SK-N-SH (cell line): ENCODE measurements around the gene TDG. TPM values are rescaled to one million over a fixed set of nuclear protein-coding genes. Genes with fewer than 3 reads are reported as not detected.
A peak's percentile ranks its signal among the peaks of the same experiment; 100 is the strongest.

Experiments
- CTCF ChIA-PET: fragments of 300-600, 350-600 bp; formaldehyde crosslinking; extraction: SDS; loops from one replicate; lab custom pipeline; 2021; lab: Yijun Ruan, JAX
- POLR2A ChIA-PET: fragments of 350-600 bp; sonication (Branson Sonifier 250); formaldehyde crosslinking; extraction: SDS; loops from one replicate; lab custom pipeline; 2020; ENCODE audit warnings: antibody characterized with exemption, inconsistent platforms; lab: Yijun Ruan, JAX
- DNase-seq: peaks from one replicate; pipeline ENCODE4 v3.0.0; 2012
- H2AFZ ChIP-seq: fragments of 200-600 bp; sonication (generic); 2 replicates; pipeline ENCODE4 v1.8.1; 2016; ENCODE audit warnings: antibody characterized with exemption, mild to moderate bottlenecking, low read depth
- H3F3A ChIP-seq: fragments of 200-600 bp; sonication (generic); replicated peaks from 2 replicates; pipeline ENCODE3; 2016; ENCODE audit warnings: antibody characterized with exemption, mild to moderate bottlenecking; ENCODE audit not compliant: insufficient read depth
- H3K27ac ChIP-seq, 2 experiments: fragments of 200-500 bp in 1 of 2; fragments of 200-600 bp in 1 of 2; sonication (Bioruptor generic) in 1 of 2; sonication (generic), shearing (Covaris generic) in 1 of 2; 2 replicates each; pipeline versions ENCODE4 v1.5.1 to v1.6.1; 2014 to 2016; ENCODE audit warnings: low read depth in 2 of 2, inconsistent platforms in 1 of 2, low read length in 1 of 2, mild to moderate bottlenecking in 1 of 2, mixed read lengths in 1 of 2
- H3K27me3 ChIP-seq: fragments of 200-600 bp; sonication (generic), shearing (Covaris generic); 2 replicates; pipeline ENCODE4 v1.6.1; 2016; ENCODE audit warnings: mixed run types; ENCODE audit not compliant: insufficient read depth
- H3K36me3 ChIP-seq, 2 experiments: fragments of 200-500 bp in 1 of 2; fragments of 200-600 bp in 1 of 2; sonication (Bioruptor generic) in 1 of 2; sonication (generic) in 1 of 2; replicated peaks in 1 of 2; 2 replicates each; pipeline versions ENCODE3 to v1.5.1; 2014 to 2016; ENCODE audit warnings: low read length in 1 of 2, mild to moderate bottlenecking in 1 of 2; ENCODE audit not compliant: insufficient read depth in 2 of 2, control insufficient read depth in 1 of 2
- H3K4me1 ChIP-seq, 2 experiments: fragments of 200-500 bp in 1 of 2; fragments of 200-600 bp in 1 of 2; sonication (Bioruptor generic) in 1 of 2; sonication (generic), shearing (Covaris generic) in 1 of 2; 2 replicates each; pipeline versions ENCODE4 v1.5.1 to v1.6.1; 2014 to 2016; ENCODE audit warnings: low read depth in 1 of 2, low read length in 1 of 2, mixed run types in 1 of 2; ENCODE audit not compliant: insufficient read depth in 2 of 2, control insufficient read depth in 1 of 2
- H3K4me2 ChIP-seq: fragments of 200-600 bp; sonication (generic), shearing (Covaris generic); 2 replicates; pipeline ENCODE4 v1.6.1; 2017; ENCODE audit warnings: mixed run types
- H3K4me3 ChIP-seq, 2 experiments: fragments of 200-500 bp in 1 of 2; fragments of 200-600 bp in 1 of 2; sonication (Bioruptor generic) in 1 of 2; sonication (generic), shearing (Covaris generic) in 1 of 2; 2 replicates each; pipeline versions ENCODE4 v1.5.1 to v1.8.1; 2014 to 2016; ENCODE audit warnings: low read depth in 2 of 2, inconsistent platforms in 1 of 2, low read length in 1 of 2, mild to moderate bottlenecking in 1 of 2, mixed read lengths in 1 of 2, moderate library complexity in 1 of 2
- H3K79me2 ChIP-seq: fragments of 200-600 bp; sonication (generic); 2 replicates; pipeline ENCODE4 v1.8.1; 2017; ENCODE audit warnings: mild to moderate bottlenecking; ENCODE audit not compliant: insufficient read depth
- H3K9ac ChIP-seq: fragments of 200-600 bp; sonication (generic); 2 replicates; pipeline ENCODE4 v1.6.1; 2017; ENCODE audit warnings: mixed run types
- H3K9me2 ChIP-seq: fragments of 200-600 bp; sonication (generic); 2 replicates; pipeline ENCODE4 v1.6.1; 2017; ENCODE audit warnings: mixed run types
- H3K9me3 ChIP-seq: fragments of 200-600 bp; sonication (generic); 2 replicates; pipeline ENCODE4 v1.6.1; 2017; ENCODE audit warnings: mixed run types, mild to moderate bottlenecking, moderate library complexity
- H4K20me1 ChIP-seq: fragments of 200-600 bp; sonication (generic); 2 replicates; pipeline ENCODE4 v1.6.1; 2017; ENCODE audit warnings: mild to moderate bottlenecking, mixed run types; ENCODE audit not compliant: insufficient read depth
- CHD2 ChIP-seq: fragments of 150-350 bp; IDR thresholded peaks from 2 replicates; pipeline ENCODE4 v1.6.1; 2018; ENCODE audit warnings: low read length; ENCODE audit not compliant: partially characterized antibody
- ELF1 ChIP-seq: IDR thresholded peaks from 2 replicates; pipeline ENCODE4 v1.4.0; 2012
- EZH2phosphoT487 ChIP-seq: fragments of 200-600 bp; sonication (generic); IDR thresholded peaks from 2 replicates; pipeline ENCODE4 v1.6.1; 2017; ENCODE audit warnings: low read depth, mixed run types, mild to moderate bottlenecking, antibody characterized with exemption, moderate library complexity, borderline replicate concordance
- FOSL2 ChIP-seq: IDR thresholded peaks from 2 replicates; pipeline ENCODE4 v1.4.0; 2012; ENCODE audit warnings: low read depth, mild to moderate bottlenecking, moderate library complexity, borderline replicate concordance
- FOXJ3 ChIP-seq: sonication (generic); formaldehyde crosslinking; IDR thresholded peaks from 2 replicates; pipeline ENCODE4 v1.5.1; 2020; ENCODE audit warnings: mild to moderate bottlenecking, missing genetic modification reagents
- FOXM1 ChIP-seq: IDR thresholded peaks from 2 replicates; pipeline ENCODE4 v1.4.0; 2012; ENCODE audit warnings: low read depth, mild to moderate bottlenecking
- GABPA ChIP-seq: IDR thresholded peaks from 2 replicates; pipeline ENCODE4 v1.4.0; 2012; ENCODE audit warnings: low read depth, mild to moderate bottlenecking
- JUND ChIP-seq: IDR thresholded peaks from 2 replicates; pipeline ENCODE4 v1.4.0; 2012
- MXI1 ChIP-seq: IDR thresholded peaks from 2 replicates; pipeline ENCODE4 v1.6.1; 2012; ENCODE audit warnings: mild to moderate bottlenecking, low read depth, low read length, improper control_type of control experiment
- NFIC ChIP-seq: IDR thresholded peaks from 2 replicates; pipeline ENCODE4 v1.4.0; 2012; ENCODE audit warnings: borderline replicate concordance
- POLR2AphosphoS5 ChIP-seq: IDR thresholded peaks from 2 replicates; pipeline ENCODE4 v1.6.1; 2012; ENCODE audit warnings: low read depth, low read length
- RAD21 ChIP-seq: IDR thresholded peaks from 2 replicates; pipeline ENCODE4 v1.6.1; 2012; ENCODE audit warnings: mild to moderate bottlenecking, low read length
- RXRA ChIP-seq: IDR thresholded peaks from 2 replicates; pipeline ENCODE4 v1.4.0; 2012; ENCODE audit warnings: low read depth, mild to moderate bottlenecking, borderline replicate concordance
- SMC3 ChIP-seq: IDR thresholded peaks from 2 replicates; pipeline ENCODE4 v1.6.1; 2012; ENCODE audit warnings: low read depth, low read length, improper control_type of control experiment
- TAF1 ChIP-seq: IDR thresholded peaks from 2 replicates; pipeline ENCODE4 v1.6.1; 2012; ENCODE audit warnings: low read depth, mild to moderate bottlenecking, low read length, moderate library complexity, borderline replicate concordance
- TEAD4 ChIP-seq: IDR thresholded peaks from 2 replicates; pipeline ENCODE4 v1.4.0; 2012; ENCODE audit warnings: mild to moderate bottlenecking, borderline replicate concordance; ENCODE audit not compliant: insufficient read depth
- YY1 ChIP-seq: IDR thresholded peaks from 2 replicates; pipeline ENCODE4 v1.4.0; 2012; ENCODE audit warnings: low read depth, mild to moderate bottlenecking
- WGBS: methylation state at CpG from one replicate; pipeline ENCODE4 v1.1.6; 2017; ENCODE audit warnings: low lambda C conversion rate; 5-methylcytosine and 5-hydroxymethylcytosine counted together
- polyA plus RNA-seq, 3 experiments: library from polyadenylated mRNA; depleted of rRNA; stranded (reverse); fragments of >200 nt; gene quantifications; 2 replicates each; pipeline ENCODE4 v1.2.3, GENCODE V29; 2012
- TF ChIP-seq, protein P1 (sequence below): fragments of 200-600 bp; sonication (generic); IDR thresholded peaks from 2 replicates; pipeline ENCODE4 v1.6.1; 2017; ENCODE audit warnings: antibody characterized with exemption, mild to moderate bottlenecking, moderate library complexity
- TF ChIP-seq, protein P2 (sequence below): IDR thresholded peaks from 2 replicates; pipeline ENCODE4 v1.4.0; 2012; ENCODE audit warnings: low read depth, borderline replicate concordance
- TF ChIP-seq, protein P3 (sequence below): IDR thresholded peaks from 2 replicates; pipeline ENCODE4 v1.6.1; 2012; ENCODE audit warnings: mild to moderate bottlenecking, low read depth, low read length, moderate library complexity
- TF ChIP-seq, protein P4 (sequence below): fragments of 150-350 bp; IDR thresholded peaks from 2 replicates; pipeline ENCODE4 v1.6.1; 2017; ENCODE audit warnings: antibody characterized with exemption, low read length, low read depth, borderline replicate concordance
- TF ChIP-seq, protein P5 (sequence below): IDR thresholded peaks from 2 replicates; pipeline ENCODE4 v1.4.0; 2012; ENCODE audit warnings: low read depth
- TF ChIP-seq, protein P6 (sequence below): IDR thresholded peaks from 2 replicates; pipeline ENCODE4; 2012
- TF ChIP-seq, protein P7 (sequence below): IDR thresholded peaks from 2 replicates; pipeline ENCODE4 v1.4.0; 2012; ENCODE audit warnings: low read depth, borderline replicate concordance

The TDG gene
- polyA plus RNA-seq, 1 of the 3 experiments (the other 2 are of a cell fraction) = 11.3 TPM

DNA sequence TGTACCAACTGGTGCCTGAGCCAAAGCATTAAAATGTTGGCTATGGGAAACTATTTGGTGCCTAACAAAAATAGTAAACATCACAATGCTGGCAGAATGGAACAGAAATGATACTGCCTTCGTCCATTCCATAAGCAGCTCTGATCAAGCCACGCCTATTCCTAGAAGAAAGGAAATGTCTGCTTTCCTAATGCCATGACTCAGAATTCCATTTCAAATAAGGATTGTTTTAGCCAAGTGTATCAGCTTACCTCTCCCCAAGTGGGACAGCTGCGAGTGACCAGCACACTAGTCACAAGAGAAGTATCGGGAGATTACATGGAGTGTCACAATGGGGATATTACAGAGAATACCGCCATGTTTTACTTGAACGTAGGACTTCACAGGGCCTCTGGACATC is 45.6 kb downstream of the TDG start:
- H3K9me2 ChIP-seq = no peaks in the 10 kb centered on the region
- no peaks in the 10 kb centered on the region for H4K20me1 ChIP-seq
- peaks cover 3 to 5% of the 10 kb centered on the region in 2 experiments; a peak in 2 of 4 replicates for H3K4me1 ChIP-seq
- H3F3A ChIP-seq = peaks cover 16% of the 10 kb centered on the region
- DNase-seq = no peak
- no peaks in the 10 kb centered on the region for H3K27me3 ChIP-seq
- CTCF ChIA-PET = no interaction called here
- peak overlapping the region; percentile 49 for H3K4me2 ChIP-seq
- H3K27ac ChIP-seq = peak overlapping the region; percentile 61 to 83
- H3K9ac ChIP-seq = no peak overlapping the region; the same call in 1 of the 2 replicates
- 34% methylated on average over 6 of the region's 6 CpGs for WGBS
- peaks cover 0 to 8% of the 10 kb centered on the region in 2 experiments for H3K36me3 ChIP-seq
- no peaks in the 10 kb centered on the region for H3K79me2 ChIP-seq
- H2AFZ ChIP-seq = peak overlapping the region; percentile 53
- POLR2A ChIA-PET = no interaction called here
- no peaks in the 10 kb centered on the region for H3K9me3 ChIP-seq
- no peak overlapping the region; a peak in 1 of 4 replicates for H3K4me3 ChIP-seq
- TF ChIP-seq ELF1 (no peak), FOXM1 (no peak; the same call in 1 of the 2 replicates), RXRA (no peak), POLR2AphosphoS5 (peak; percentile 63), FOSL2 (peak; percentile 87), GABPA (no peak), TAF1 (0 out of 2 replicates have a peak, but pooled peaks have one; percentile 38), EZH2phosphoT487 (no peak), YY1 (peak; percentile 75; the same call in 1 of the 2 replicates), TEAD4 (peak; percentile 45; the same call in 1 of the 2 replicates), SMC3 (no peak), NFIC (peak; percentile 43), CHD2 (peak; percentile 35), MXI1 (no peak), FOXJ3 (CRISPR knock-in tag) (no peak), RAD21 (no peak), JUND (peak; percentile 71)
- TF ChIP-seq, protein P1, sequence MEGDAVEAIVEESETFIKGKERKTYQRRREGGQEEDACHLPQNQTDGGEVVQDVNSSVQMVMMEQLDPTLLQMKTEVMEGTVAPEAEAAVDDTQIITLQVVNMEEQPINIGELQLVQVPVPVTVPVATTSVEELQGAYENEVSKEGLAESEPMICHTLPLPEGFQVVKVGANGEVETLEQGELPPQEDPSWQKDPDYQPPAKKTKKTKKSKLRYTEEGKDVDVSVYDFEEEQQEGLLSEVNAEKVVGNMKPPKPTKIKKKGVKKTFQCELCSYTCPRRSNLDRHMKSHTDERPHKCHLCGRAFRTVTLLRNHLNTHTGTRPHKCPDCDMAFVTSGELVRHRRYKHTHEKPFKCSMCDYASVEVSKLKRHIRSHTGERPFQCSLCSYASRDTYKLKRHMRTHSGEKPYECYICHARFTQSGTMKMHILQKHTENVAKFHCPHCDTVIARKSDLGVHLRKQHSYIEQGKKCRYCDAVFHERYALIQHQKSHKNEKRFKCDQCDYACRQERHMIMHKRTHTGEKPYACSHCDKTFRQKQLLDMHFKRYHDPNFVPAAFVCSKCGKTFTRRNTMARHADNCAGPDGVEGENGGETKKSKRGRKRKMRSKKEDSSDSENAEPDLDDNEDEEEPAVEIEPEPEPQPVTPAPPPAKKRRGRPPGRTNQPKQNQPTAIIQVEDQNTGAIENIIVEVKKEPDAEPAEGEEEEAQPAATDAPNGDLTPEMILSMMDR = no peak
- TF ChIP-seq, protein P2, sequence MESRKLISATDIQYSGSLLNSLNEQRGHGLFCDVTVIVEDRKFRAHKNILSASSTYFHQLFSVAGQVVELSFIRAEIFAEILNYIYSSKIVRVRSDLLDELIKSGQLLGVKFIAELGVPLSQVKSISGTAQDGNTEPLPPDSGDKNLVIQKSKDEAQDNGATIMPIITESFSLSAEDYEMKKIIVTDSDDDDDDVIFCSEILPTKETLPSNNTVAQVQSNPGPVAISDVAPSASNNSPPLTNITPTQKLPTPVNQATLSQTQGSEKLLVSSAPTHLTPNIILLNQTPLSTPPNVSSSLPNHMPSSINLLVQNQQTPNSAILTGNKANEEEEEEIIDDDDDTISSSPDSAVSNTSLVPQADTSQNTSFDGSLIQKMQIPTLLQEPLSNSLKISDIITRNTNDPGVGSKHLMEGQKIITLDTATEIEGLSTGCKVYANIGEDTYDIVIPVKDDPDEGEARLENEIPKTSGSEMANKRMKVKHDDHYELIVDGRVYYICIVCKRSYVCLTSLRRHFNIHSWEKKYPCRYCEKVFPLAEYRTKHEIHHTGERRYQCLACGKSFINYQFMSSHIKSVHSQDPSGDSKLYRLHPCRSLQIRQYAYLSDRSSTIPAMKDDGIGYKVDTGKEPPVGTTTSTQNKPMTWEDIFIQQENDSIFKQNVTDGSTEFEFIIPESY = peak; percentile 90; the same call in 1 of the 2 replicates
- TF ChIP-seq, protein P3, sequence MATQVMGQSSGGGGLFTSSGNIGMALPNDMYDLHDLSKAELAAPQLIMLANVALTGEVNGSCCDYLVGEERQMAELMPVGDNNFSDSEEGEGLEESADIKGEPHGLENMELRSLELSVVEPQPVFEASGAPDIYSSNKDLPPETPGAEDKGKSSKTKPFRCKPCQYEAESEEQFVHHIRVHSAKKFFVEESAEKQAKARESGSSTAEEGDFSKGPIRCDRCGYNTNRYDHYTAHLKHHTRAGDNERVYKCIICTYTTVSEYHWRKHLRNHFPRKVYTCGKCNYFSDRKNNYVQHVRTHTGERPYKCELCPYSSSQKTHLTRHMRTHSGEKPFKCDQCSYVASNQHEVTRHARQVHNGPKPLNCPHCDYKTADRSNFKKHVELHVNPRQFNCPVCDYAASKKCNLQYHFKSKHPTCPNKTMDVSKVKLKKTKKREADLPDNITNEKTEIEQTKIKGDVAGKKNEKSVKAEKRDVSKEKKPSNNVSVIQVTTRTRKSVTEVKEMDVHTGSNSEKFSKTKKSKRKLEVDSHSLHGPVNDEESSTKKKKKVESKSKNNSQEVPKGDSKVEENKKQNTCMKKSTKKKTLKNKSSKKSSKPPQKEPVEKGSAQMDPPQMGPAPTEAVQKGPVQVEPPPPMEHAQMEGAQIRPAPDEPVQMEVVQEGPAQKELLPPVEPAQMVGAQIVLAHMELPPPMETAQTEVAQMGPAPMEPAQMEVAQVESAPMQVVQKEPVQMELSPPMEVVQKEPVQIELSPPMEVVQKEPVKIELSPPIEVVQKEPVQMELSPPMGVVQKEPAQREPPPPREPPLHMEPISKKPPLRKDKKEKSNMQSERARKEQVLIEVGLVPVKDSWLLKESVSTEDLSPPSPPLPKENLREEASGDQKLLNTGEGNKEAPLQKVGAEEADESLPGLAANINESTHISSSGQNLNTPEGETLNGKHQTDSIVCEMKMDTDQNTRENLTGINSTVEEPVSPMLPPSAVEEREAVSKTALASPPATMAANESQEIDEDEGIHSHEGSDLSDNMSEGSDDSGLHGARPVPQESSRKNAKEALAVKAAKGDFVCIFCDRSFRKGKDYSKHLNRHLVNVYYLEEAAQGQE = peak; percentile 43; the same call in 1 of the 2 replicates
- TF ChIP-seq, protein P4, sequence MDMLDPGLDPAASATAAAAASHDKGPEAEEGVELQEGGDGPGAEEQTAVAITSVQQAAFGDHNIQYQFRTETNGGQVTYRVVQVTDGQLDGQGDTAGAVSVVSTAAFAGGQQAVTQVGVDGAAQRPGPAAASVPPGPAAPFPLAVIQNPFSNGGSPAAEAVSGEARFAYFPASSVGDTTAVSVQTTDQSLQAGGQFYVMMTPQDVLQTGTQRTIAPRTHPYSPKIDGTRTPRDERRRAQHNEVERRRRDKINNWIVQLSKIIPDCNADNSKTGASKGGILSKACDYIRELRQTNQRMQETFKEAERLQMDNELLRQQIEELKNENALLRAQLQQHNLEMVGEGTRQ = no peak
- TF ChIP-seq, protein P5, sequence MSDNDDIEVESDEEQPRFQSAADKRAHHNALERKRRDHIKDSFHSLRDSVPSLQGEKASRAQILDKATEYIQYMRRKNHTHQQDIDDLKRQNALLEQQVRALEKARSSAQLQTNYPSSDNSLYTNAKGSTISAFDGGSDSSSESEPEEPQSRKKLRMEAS = peak; percentile 72; the same call in 1 of the 2 replicates
- TF ChIP-seq, protein P6, sequence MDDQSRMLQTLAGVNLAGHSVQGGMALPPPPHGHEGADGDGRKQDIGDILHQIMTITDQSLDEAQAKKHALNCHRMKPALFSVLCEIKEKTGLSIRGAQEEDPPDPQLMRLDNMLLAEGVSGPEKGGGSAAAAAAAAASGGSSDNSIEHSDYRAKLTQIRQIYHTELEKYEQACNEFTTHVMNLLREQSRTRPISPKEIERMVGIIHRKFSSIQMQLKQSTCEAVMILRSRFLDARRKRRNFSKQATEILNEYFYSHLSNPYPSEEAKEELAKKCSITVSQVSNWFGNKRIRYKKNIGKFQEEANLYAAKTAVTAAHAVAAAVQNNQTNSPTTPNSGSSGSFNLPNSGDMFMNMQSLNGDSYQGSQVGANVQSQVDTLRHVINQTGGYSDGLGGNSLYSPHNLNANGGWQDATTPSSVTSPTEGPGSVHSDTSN = peak; percentile 57
- TF ChIP-seq, protein P7, sequence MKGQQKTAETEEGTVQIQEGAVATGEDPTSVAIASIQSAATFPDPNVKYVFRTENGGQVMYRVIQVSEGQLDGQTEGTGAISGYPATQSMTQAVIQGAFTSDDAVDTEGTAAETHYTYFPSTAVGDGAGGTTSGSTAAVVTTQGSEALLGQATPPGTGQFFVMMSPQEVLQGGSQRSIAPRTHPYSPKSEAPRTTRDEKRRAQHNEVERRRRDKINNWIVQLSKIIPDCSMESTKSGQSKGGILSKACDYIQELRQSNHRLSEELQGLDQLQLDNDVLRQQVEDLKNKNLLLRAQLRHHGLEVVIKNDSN = no peak
